Measurements from ENCODE around the gene CPVL. TPM values are rescaled to one million over a fixed set of nuclear protein-coding genes. Genes with fewer than 3 reads are reported as not detected.

The CPVL gene
- total RNA-seq, 3 donors from 2014 or later, result 11.4 to 44.2 (median 13.4) TPM

GRCh38 chr7:28953633-28954032 lies 192.7 kb downstream of the CPVL start:
- no peaks in the 10 kb centered on the region for H3K27me3 ChIP-seq
- intact Hi-C loops (cut with DNase I; ENCODE audit: low total_unique reads), result no loop called here
- H3K27ac ChIP-seq, result peak overlapping the region; percentile 73 to 84
- H3K36me3 ChIP-seq, result no peaks in the 10 kb centered on the region
- H3K4me1 ChIP-seq, result peaks cover 0 to 11% of the 10 kb centered on the region in 2 donors
- H3K4me3 ChIP-seq, result no peak overlapping the region
- H3K9me3 ChIP-seq, result no peaks in the 10 kb centered on the region
- TF ChIP-seq CTCF (IDR thresholded peaks at IDR 0.05), result no peak
- no peak for TF ChIP-seq POLR2AphosphoS5 (IDR thresholded peaks at IDR 0.05)
- no peak for TF ChIP-seq POLR2A (IDR thresholded peaks at IDR 0.05)
- DNase-seq (ENCODE audit: low spot score in 2 of 2), result no peak

Other genes with a start within 250 kb of the CPVL start
- gene TRIL, start 188.2 kb downstream of the CPVL start, total RNA-seq, result 1 to 10 TPM in 2 of 3 donors, under 1 TPM in 1; 0.48 to 8.3 (median 8.2) TPM
- 10 to 100 TPM in 1 of 3 donors, 1 to 10 TPM in 2; 6.3 to 17.1 (median 7.9) TPM for gene CHN2, start 48.2 kb upstream of the CPVL start, total RNA-seq

Measured in breast epithelium (tissue), 4 donors.